Measurements from ENCODE around the gene NEK4.

The NEK4 gene

GRCh38 chr3:52663098-52663497 lies 107.6 kb downstream of the NEK4 start:
- no peak for DNase-seq (ENCODE audit: low read depth in 3 of 3)

DNA sequence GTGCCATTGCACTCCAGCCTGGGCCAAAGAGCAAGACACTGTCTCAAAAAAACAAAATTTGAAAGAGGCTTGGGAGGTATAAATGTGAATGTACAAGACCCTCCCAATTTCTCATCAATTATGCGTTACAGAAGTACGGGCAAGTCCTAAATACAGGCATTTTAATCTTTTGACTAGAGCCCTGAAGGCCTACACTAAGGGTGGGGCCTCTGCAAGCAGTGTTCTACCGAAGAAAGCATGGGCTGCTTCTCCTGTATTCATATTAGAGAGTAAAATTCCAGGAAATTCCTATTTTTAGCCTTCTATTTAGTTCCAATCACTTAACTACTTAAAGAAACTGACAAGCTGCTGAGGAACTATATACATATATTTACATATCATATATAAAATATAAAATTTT lies 110.7 kb downstream of the NEK4 start:
- DNase-seq (ENCODE audit: low read depth in 3 of 3) = no peak

All from stimulated activated CD4-positive, alpha-beta T cell treated with anti-CD3 and anti-CD28 coated beads, TNF-alpha, amount 100 ng/mL, for 48 hours (primary cell).